IgD-negative memory B cell (primary cell): ENCODE measurements around the gene FOXE1. TPM values are rescaled to one million over a fixed set of nuclear protein-coding genes. Genes with fewer than 3 reads are reported as not detected.

ENCODE experiments used
- H3K27ac Mint-ChIP-seq, 3 donors: one replicate each; pipeline ENCODE4 v1.8.0; 2020 to 2022; ENCODE audit warnings: mild to moderate bottlenecking in 3 of 3, mixed read lengths in 3 of 3, moderate library complexity in 1 of 3
- H3K27me3 Mint-ChIP-seq: one replicate; pipeline ENCODE4 v1.8.0; 2021; ENCODE audit warnings: mixed read lengths
- H3K36me3 Mint-ChIP-seq: one replicate; pipeline ENCODE4 v1.8.0; 2020; ENCODE audit warnings: mild to moderate bottlenecking, mixed read lengths
- H3K4me1 Mint-ChIP-seq, 3 donors: one replicate each; pipeline ENCODE4 v1.8.0; 2020 to 2022; ENCODE audit warnings: mixed read lengths in 3 of 3, mild to moderate bottlenecking in 1 of 3
- H3K4me3 Mint-ChIP-seq, 4 donors: one replicate each; pipeline ENCODE4 v1.8.0; 2020 to 2022; ENCODE audit warnings: mild to moderate bottlenecking in 4 of 4, mixed read lengths in 4 of 4, moderate library complexity in 3 of 4
- H3K9me3 Mint-ChIP-seq, 3 donors: one replicate each; pipeline ENCODE4 v1.8.0; 2020 to 2021; ENCODE audit warnings: mixed read lengths in 3 of 3, mild to moderate bottlenecking in 1 of 3
- polyA plus RNA-seq: library from polyadenylated mRNA; unstranded; fragments of 300-500 nt; fragmentation: Illumina TruSeq; gene quantifications from one replicate; pipeline ENCODE4 v1.2.3, GENCODE V29; 2021

Gene FOXE1
- polyA plus RNA-seq, 1 donor from 2014 or later, result not detected

DNA sequence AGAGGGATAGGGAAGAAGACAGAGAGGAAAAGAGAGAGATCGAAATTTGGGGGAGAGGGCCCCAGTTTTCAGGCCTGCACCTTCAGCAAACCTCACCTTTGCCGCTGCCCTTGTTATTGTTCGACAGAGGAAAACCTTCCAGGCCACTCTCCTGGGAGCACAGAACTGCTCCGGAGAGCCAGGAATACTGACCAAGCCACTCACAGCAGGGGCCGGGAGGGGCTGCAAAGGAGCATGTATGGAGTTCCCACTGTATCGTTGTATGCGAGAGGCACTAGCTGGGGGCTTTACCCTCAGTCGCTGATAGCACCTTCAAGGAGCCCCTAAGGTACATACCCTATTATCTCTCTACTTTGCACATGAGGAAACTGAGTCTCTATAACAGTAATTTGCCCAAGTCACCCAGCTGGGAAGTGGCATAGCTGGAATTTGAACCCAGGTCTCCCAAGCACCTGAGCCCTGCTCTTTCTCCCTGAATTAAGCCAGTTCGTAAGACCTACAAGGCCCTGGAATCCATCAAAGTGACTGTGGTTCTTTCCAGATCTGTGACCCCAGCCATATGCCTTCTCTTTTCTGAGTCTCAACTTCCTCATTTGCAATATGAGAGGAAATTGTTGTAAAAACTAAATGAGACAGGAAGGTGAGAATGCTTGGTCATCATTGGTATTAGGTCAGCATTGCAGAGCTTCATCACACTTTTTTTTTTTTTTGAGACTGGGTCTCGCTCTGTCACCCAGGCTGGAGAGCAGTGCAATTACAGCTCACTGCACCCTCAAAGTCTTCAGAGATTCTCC, 21.0 kb upstream of the FOXE1 start:
- no peaks in the 10 kb centered on the region for H3K36me3 Mint-ChIP-seq
- H3K27ac Mint-ChIP-seq, result no peak overlapping the region
- peaks cover 22% of the 10 kb centered on the region for H3K27me3 Mint-ChIP-seq
- H3K4me3 Mint-ChIP-seq, result no peak overlapping the region
- H3K4me1 Mint-ChIP-seq, result peaks cover 3 to 21% (median 5%) of the 10 kb centered on the region in 3 donors
- H3K9me3 Mint-ChIP-seq, result peaks cover 0 to 2% (median 0%) of the 10 kb centered on the region in 3 donors

DNA sequence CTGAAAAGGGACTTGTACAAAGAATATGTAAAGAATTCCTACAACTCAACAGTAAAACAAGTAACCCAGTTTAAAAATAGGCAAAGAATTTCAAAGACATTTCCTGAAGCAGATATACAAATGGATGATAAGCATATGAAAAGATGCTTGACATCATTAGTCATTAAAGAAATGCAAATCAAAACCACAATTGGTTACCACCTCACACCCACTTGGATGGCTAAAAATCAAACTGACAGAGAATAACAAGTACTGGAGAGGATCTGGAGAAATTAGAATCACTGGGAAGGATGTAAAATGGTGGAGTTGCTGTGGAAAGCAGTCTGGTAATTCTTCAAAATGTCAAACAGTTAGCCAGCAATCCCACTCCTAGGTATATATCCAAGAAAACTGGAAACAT, 12.5 kb upstream of the FOXE1 start:
- no peaks in the 10 kb centered on the region for H3K4me1 Mint-ChIP-seq
- no peak overlapping the region for H3K4me3 Mint-ChIP-seq
- no peak overlapping the region for H3K27ac Mint-ChIP-seq
- H3K27me3 Mint-ChIP-seq, result peaks cover 36% of the 10 kb centered on the region
- no peaks in the 10 kb centered on the region for H3K36me3 Mint-ChIP-seq
- peaks cover 0 to 7% (median 4%) of the 10 kb centered on the region in 3 donors for H3K9me3 Mint-ChIP-seq

DNA sequence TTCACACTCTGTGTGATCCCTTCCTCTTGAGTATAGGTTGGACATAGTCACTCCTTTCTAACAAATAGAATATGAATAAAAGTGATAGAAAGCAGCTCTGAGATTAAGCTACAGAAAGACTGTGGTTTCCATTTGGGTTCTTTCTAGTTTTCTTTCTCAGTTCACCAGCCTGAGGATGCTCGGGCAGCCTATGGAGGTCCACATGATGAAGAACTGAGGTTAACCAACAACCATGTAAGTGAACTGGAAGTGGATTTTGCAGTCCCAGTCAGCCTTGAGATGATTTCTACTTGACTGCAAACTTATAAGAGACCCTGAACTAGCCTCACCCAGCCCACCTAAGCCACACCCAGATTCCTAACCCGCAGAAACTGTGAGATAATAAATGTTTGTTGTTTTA, 10.1 kb upstream of the FOXE1 start:
- peaks cover 0 to 4% (median 1%) of the 10 kb centered on the region in 3 donors for H3K4me1 Mint-ChIP-seq
- H3K9me3 Mint-ChIP-seq, result peaks cover 0 to 4% (median 2%) of the 10 kb centered on the region in 3 donors
- peaks cover 39% of the 10 kb centered on the region for H3K27me3 Mint-ChIP-seq
- no peak overlapping the region for H3K4me3 Mint-ChIP-seq
- H3K27ac Mint-ChIP-seq, result no peak overlapping the region
- no peaks in the 10 kb centered on the region for H3K36me3 Mint-ChIP-seq

DNA sequence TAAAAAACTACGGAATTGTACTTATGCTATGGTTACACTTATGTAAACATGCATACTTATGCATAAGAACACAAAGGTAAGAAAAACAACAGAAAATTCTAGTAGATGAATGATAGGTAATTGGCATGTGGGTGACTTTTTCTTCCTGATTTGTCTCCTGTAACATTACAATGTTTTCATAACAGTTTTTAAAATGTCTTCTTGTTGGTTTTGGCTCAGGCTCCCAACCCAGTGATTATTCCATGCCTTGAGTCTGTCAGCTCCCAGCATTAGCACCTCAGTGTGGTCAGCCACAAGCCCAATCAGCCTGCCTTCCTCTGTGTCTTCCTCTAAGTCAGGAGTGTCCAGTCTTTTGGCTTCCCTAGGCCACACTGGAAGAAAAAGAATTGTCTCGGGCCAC, 7.9 kb upstream of the FOXE1 start:
- no peak overlapping the region for H3K27ac Mint-ChIP-seq
- no peak overlapping the region for H3K4me3 Mint-ChIP-seq
- H3K27me3 Mint-ChIP-seq, result peaks cover 60% of the 10 kb centered on the region
- peaks cover 4 to 23% (median 7%) of the 10 kb centered on the region in 3 donors for H3K4me1 Mint-ChIP-seq
- H3K36me3 Mint-ChIP-seq, result no peaks in the 10 kb centered on the region
- peaks cover 0 to 4% (median 2%) of the 10 kb centered on the region in 3 donors for H3K9me3 Mint-ChIP-seq

DNA sequence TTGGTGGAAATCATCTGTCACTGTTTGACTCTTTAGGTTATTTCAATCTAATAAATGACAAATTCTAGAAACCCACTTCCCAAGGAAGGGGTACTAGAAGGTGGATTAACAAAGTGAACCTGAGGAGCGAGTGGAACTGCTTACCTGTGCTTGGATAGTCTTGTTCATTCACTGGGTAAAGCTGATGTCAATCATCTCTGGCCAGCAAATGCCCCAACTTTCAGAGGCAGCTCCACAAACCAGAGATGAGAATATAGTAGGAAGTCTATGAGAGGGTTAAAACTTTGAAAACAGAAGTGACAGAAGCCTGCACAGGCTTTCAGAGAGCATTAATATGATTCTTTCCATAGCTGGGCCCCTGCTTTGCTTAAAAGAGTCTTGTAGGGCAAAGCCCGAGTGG, 7.3 kb upstream of the FOXE1 start:
- no peaks in the 10 kb centered on the region for H3K36me3 Mint-ChIP-seq
- H3K4me3 Mint-ChIP-seq, result no peak overlapping the region
- peaks cover 63% of the 10 kb centered on the region for H3K27me3 Mint-ChIP-seq
- H3K4me1 Mint-ChIP-seq, result peaks cover 4 to 29% (median 7%) of the 10 kb centered on the region in 3 donors
- peaks cover 0 to 4% (median 2%) of the 10 kb centered on the region in 3 donors for H3K9me3 Mint-ChIP-seq
- no peak overlapping the region for H3K27ac Mint-ChIP-seq

DNA sequence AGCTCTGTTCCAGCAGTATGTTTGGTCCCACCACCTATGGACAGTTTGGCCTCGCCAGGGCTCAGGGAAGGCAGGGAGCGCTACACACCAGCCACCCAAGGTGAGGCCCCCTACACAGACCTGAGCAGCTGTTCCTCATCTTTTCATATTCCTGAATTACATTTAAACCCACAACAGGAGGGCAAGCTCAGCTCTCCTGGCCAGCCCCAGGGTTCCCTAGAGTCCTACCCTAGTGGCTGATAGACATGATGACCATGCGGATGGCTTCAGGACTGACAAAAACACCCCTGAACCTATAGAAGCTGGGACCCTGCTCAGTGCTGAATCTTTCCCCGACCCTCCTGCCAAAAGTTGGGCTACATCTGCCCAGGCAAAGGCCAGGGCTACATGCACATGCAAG, 6.7 kb upstream of the FOXE1 start:
- Mint-ChIP-seq H3K27me3 (peaks cover 64% of the 10 kb centered on the region), H3K9me3 (peaks cover 0 to 4% (median under 1%) of the 10 kb centered on the region in 3 donors), H3K4me1 (peaks cover 4 to 29% (median 7%) of the 10 kb centered on the region in 3 donors), H3K27ac (no peak overlapping the region), H3K36me3 (no peaks in the 10 kb centered on the region), H3K4me3 (peak overlapping the region in 1 of 4 donors; percentile 52)

DNA sequence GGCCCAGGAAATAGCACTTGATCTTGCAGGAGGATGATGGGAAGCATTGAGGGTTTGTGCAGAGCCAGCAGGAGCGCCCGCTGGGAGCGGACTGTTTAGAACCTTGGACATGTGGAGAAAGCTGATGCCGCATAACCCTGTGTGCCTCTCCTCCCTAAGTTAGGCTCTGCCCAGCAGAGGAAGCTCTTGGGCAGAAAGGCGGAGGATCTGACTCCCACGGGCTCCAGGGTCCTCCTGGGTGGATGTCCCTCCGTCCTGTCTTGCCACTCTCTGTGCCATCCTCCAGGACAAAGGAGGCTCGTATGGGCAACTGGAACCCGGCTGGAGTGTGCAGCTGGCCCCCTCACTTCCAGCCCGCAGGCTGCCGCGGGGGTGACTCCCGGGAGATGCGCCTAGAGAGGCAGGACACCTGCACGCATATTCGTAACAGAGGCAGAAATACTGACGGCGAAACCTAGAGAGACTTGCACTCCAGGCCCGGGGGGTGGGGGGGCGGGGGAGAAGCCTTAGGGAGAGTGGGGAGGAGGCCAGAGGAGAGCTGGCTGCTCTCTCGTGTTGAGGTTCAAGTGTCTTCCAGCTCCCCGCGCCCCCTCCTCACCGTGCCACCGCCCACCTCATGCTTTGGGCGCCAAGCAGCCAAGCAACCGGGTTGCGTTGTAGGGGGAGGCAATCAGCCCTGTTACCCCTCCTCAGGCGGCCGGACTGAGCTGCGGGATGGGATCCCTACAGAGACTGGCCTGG, 5.4 kb upstream of the FOXE1 start:
- Mint-ChIP-seq H3K27ac (peak overlapping the region in 1 of 3 donors; percentile 17), H3K9me3 (peaks cover 0 to 3% (median 0%) of the 10 kb centered on the region in 3 donors), H3K36me3 (no peaks in the 10 kb centered on the region), H3K4me3 (peak overlapping the region in 2 of 4 donors; percentile 47 to 93), H3K4me1 (peaks cover 6 to 29% (median 8%) of the 10 kb centered on the region in 3 donors), H3K27me3 (peaks cover 70% of the 10 kb centered on the region)

DNA sequence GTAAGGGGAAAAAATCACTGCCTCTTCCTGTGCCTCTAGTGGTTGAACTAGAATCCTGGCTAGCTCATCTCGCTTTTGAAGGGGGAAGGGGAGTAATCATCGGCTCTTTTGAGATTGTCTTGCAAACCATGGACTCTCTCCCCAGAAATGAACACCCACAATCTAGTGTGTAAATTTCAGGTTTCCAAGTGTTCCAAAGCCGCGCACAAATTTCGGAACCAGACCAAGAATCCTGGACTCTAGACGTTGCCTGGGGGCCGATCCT, 4.9 kb upstream of the FOXE1 start:
- H3K4me3 Mint-ChIP-seq, result peak overlapping the region in 2 of 4 donors; percentile 47 to 93

DNA sequence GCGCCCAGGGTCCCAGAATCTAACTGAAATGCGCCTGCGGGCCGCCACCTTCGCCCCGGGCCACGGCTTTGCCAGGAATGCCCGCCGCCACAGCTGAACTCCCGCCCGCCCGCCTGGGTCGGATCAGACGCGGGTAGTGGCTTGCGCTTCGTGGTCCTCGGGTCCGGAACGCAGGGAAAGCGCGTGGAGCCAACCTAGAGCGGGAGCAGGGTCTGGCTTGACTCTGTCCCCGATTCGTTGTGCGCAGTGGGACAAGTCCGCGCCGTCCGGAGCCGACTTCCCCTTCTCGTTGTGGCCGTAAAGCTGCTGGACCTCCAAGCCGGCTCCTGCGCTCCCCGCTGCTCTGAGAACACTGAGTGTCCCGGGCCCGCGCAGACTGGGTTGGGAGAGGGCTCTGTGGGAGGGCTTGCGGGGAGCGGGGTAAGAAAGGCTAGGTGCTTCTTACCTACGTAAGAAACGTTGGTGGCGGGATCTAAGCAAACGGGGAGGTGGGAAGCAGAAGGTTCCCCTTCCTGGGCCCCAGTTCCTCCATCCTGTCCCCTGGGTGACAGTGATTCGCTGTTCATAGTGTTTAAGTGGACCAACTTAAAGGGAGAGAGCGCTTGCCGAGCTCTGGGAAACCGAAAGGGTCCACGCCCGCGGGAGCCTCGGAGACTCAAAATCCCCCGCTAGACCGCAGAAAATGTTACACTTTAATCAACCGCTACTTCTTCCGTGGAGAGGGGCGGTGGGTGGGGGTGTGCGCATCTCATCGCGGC, 4.4 kb upstream of the FOXE1 start:
- H3K36me3 Mint-ChIP-seq, result no peaks in the 10 kb centered on the region
- peak overlapping the region; percentile 71 to 93 (median 88) for H3K4me3 Mint-ChIP-seq
- peaks cover 6 to 29% (median 10%) of the 10 kb centered on the region in 3 donors for H3K4me1 Mint-ChIP-seq
- peak overlapping the region in 1 of 3 donors; percentile 95 for H3K27ac Mint-ChIP-seq
- no peaks in the 10 kb centered on the region for H3K9me3 Mint-ChIP-seq
- peaks cover 70% of the 10 kb centered on the region for H3K27me3 Mint-ChIP-seq

More for the DNA sequence above, 4.9 kb upstream of the FOXE1 start:
- no peak overlapping the region for H3K27ac Mint-ChIP-seq
- no peaks in the 10 kb centered on the region for H3K36me3 Mint-ChIP-seq
- peaks cover 6 to 29% (median 8%) of the 10 kb centered on the region in 3 donors for H3K4me1 Mint-ChIP-seq
- no peaks in the 10 kb centered on the region for H3K9me3 Mint-ChIP-seq
- peaks cover 71% of the 10 kb centered on the region for H3K27me3 Mint-ChIP-seq

DNA sequence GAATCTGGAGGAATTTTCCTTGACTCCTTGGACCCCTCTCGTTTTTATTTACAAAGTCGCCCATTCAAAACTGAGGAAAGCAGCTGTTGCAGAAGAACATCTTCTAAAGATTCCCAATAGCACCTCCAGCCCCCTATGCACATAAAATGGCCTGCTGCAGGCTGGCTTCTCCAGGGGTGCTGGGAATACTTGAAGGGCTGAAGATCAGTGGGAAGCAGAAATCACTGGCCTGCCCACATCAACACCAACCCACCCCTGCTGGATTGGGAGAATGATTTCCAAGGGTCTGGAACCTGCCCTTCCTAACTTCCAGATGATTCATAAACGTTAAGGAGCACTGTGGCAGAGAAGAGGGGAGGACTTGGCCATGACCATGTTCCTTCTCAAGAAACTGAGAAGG, 3.0 kb upstream of the FOXE1 start:
- H3K4me1 Mint-ChIP-seq, result peaks cover 6 to 33% (median 12%) of the 10 kb centered on the region in 3 donors
- peak overlapping the region in 1 of 3 donors; percentile 61 for H3K27ac Mint-ChIP-seq
- no peaks in the 10 kb centered on the region for H3K9me3 Mint-ChIP-seq
- peak overlapping the region in 1 of 4 donors; percentile 84 for H3K4me3 Mint-ChIP-seq
- no peaks in the 10 kb centered on the region for H3K36me3 Mint-ChIP-seq
- peaks cover 73% of the 10 kb centered on the region for H3K27me3 Mint-ChIP-seq

DNA sequence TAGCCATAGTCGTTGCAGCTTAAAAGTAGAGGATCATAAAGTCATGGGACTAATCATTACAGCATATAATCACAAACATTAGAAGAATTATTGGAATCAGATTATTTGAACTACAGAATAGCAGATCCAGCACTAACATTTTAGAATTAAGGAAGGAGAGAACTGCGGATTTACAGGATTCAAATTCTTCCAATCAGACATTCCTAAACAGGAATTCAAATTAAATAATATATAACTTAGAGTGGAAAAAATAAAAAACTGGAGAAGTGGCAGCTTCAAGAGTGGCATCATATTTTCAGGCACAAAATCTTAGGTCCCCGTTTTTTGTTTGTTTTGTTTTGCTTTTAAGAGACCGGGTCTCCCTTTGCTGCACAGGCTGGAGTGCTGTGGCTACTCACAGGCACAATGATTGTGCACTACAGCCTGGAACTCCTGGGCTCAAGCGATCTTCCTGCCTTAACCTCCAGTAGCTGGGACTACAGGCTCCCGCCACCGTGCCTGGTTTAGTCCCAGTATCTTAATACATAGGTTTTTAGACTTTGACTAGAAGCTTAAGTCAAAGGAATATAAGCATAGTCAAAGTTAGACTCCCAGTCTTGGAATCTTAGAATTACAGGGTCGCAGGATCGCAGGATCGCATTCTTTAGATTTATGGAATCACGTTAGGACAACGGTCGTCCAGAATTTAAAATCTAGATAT, 2.1 kb upstream of the FOXE1 start:
- Mint-ChIP-seq H3K9me3 (peaks cover 0 to under 1% (median 0%) of the 10 kb centered on the region in 3 donors), H3K36me3 (no peaks in the 10 kb centered on the region), H3K4me1 (peaks cover 6 to 33% (median 12%) of the 10 kb centered on the region in 3 donors), H3K4me3 (peak overlapping the region in 1 of 4 donors; percentile 84), H3K27ac (peak overlapping the region in 2 of 3 donors; percentile 10 to 61), H3K27me3 (peaks cover 75% of the 10 kb centered on the region)

DNA sequence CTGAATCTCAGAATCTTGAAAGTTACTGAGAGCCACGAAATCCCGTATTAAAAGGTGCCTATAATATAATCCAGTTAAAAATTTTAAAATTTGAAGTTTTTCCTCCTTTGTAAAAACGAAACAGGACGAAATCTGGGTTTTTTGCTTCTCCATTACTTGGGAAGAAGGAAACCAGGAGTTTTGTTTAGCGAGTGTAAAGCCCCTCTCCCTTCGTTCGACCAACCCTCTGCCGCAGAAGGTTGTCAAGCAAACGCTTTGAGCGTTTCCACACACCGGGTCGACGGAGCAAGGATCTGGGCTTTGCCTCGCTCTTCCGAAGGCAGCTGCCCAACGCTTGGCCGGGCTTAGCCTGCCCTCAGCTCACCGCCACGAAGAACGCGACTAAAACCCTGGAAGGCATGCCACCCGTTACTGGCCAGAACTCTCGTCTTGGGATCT, 1.6 kb upstream of the FOXE1 start:
- peaks cover 0 to 2% (median 0%) of the 10 kb centered on the region in 3 donors for H3K9me3 Mint-ChIP-seq
- H3K36me3 Mint-ChIP-seq, result no peaks in the 10 kb centered on the region
- peak overlapping the region in 1 of 4 donors; percentile 84 for H3K4me3 Mint-ChIP-seq
- H3K4me1 Mint-ChIP-seq, result peaks cover 6 to 33% (median 12%) of the 10 kb centered on the region in 3 donors
- H3K27ac Mint-ChIP-seq, result peak overlapping the region in 2 of 3 donors; percentile 10 to 61
- H3K27me3 Mint-ChIP-seq, result peaks cover 73% of the 10 kb centered on the region

DNA sequence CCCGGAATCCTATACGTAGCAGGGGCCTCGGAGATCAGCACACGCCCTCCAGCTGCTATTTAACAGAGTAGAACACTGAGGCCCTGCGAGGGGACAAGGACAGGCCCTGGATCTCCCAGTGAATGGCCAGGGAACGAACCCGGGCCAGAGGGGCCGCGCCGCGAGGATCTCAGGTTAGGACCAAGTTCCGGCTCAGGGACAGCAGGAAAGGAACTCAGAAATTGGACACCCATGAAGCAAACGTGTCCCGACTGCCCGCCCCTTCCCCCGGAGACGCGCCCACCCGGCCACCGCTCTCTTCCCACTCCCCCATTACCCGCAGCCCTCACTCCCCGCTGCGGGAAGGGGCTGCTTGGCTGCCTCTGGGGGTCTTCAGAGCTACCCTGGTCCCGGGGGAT, 1.0 kb upstream of the FOXE1 start:
- peak overlapping the region in 2 of 4 donors; percentile 67 to 79 for H3K4me3 Mint-ChIP-seq
- peaks cover 6 to 32% (median 12%) of the 10 kb centered on the region in 3 donors for H3K4me1 Mint-ChIP-seq
- peaks cover 0 to 2% (median 0%) of the 10 kb centered on the region in 3 donors for H3K9me3 Mint-ChIP-seq
- H3K36me3 Mint-ChIP-seq, result no peaks in the 10 kb centered on the region
- H3K27me3 Mint-ChIP-seq, result peaks cover 73% of the 10 kb centered on the region
- peak overlapping the region in 2 of 3 donors; percentile 10 to 61 for H3K27ac Mint-ChIP-seq

DNA sequence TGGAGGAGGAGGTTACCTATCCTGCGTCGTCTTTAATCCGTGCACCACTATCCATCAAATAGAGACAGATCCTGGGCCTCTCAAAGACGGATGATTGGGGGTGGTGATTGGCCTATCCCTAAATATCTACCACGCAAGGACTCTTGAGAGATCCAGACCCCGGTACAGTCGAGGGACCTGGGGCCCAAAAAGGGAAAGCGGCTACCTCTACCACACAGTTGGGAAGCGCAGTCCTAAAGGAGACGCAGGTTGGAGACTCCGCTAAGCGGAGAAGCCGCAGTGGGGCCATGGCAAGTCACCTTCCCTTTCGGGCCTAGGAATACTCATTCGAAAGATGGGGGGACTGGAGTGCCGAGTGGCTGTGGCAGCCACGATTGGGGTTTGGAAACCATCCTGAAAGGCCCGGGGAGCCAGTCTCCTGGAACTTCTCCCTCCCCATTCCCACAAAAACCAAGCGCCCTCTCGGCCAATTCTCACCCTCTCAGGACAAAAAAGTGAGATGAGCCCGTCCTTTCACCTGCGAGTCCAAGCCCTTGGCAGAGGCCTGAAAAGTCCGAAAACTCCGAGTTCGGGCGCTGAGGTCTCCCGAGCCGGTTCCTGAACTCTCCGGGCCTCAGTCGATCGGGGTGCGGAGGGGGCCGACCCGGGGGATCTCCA, 499 bp upstream of the FOXE1 start:
- peaks cover 73% of the 10 kb centered on the region for H3K27me3 Mint-ChIP-seq
- H3K27ac Mint-ChIP-seq, result peak overlapping the region in 2 of 3 donors; percentile 10 to 61
- H3K4me1 Mint-ChIP-seq, result peaks cover 8 to 29% (median 13%) of the 10 kb centered on the region in 3 donors
- H3K4me3 Mint-ChIP-seq, result peak overlapping the region in 3 of 4 donors; percentile 38 to 79 (median 67)
- H3K36me3 Mint-ChIP-seq, result no peaks in the 10 kb centered on the region
- H3K9me3 Mint-ChIP-seq, result peaks cover 0 to 2% (median 0%) of the 10 kb centered on the region in 3 donors
